ENCODE data around the gene OR10V1. TPM values are rescaled to one million over a fixed set of nuclear protein-coding genes. Genes with fewer than 3 reads are reported as not detected.

OR10V1 gene
- total RNA-seq, 1 donor from 2014 or later = not detected

DNA sequence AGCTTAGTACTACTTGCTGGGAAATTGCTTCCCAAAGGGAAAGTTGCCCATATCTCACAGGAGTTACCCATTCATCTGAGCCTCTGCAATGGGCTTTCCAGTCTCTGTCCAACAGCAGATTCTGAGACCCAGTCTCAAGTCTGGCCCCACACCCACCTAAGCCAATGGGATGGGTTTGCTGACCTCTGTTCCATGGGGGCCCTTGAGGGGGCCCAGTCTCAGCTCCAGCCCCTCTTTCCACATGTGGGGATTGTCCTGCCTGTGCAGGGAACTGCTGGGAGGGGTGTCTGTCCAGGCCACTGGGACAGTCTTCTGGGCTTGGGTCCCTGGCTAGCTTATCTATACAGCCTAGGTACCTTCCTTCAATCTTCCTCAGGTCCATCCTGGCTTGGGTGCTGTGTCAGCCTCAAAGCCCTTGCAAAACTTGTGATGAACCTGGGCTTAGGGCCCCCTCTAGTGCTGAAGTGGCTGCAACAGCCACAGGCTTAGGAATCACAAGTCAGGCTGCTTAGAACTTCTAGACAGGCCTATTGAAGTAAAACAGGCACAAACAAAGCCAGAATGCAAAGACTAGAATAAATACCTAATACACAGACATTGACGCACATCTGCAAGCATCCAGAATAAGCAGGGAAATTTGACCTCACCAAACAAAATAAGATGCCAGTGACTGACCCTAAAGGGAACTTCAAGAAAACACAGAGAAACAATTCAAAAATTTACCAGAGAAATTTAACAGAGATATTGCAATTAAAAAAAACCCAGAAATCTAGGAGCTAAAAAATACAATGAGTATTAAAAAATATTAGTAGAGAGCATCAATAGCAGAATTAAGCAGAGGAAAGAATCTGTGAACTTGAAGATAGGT is 33.1 kb downstream of the OR10V1 start:
- TF ChIP-seq, protein P1, sequence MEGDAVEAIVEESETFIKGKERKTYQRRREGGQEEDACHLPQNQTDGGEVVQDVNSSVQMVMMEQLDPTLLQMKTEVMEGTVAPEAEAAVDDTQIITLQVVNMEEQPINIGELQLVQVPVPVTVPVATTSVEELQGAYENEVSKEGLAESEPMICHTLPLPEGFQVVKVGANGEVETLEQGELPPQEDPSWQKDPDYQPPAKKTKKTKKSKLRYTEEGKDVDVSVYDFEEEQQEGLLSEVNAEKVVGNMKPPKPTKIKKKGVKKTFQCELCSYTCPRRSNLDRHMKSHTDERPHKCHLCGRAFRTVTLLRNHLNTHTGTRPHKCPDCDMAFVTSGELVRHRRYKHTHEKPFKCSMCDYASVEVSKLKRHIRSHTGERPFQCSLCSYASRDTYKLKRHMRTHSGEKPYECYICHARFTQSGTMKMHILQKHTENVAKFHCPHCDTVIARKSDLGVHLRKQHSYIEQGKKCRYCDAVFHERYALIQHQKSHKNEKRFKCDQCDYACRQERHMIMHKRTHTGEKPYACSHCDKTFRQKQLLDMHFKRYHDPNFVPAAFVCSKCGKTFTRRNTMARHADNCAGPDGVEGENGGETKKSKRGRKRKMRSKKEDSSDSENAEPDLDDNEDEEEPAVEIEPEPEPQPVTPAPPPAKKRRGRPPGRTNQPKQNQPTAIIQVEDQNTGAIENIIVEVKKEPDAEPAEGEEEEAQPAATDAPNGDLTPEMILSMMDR (IDR thresholded peaks at IDR 0.05) = peak; percentile 83
- no peaks in the 10 kb centered on the region for H3K4me1 Mint-ChIP-seq (ENCODE audit: unreplicated experiment)
- no peak overlapping the region for H3K27ac Mint-ChIP-seq (ENCODE audit: unreplicated experiment)
- DNase-seq (ENCODE audit: extremely low spot score, unreplicated experiment) = no peak
- H3K27me3 Mint-ChIP-seq (ENCODE audit: unreplicated experiment) = peaks cover 35% of the 10 kb centered on the region
- H3K4me3 Mint-ChIP-seq (ENCODE audit: unreplicated experiment) = no peak overlapping the region
- H3K9me3 Mint-ChIP-seq (ENCODE audit: unreplicated experiment) = peaks cover 8% of the 10 kb centered on the region
- no peaks in the 10 kb centered on the region for H3K36me3 Mint-ChIP-seq (ENCODE audit: unreplicated experiment)

DNA sequence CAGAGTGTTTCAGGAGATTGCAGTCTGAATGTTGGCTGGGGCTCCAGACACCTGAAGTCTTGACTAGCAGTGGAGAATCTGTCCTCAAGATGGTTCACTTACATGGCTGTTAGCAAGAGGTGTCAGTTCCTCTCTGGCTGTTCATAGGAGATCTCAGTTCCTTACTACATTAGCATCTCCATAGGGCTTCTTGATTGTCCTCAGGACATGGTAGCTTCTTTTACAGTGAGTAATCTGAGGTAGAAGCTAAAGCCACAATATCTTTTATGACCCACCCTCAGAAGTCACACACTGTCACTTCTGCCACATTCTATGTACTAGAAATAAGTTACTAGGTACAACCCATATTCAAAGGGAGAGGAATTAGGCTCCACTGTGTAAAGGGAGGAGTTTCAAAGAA is 34.3 kb downstream of the OR10V1 start:
- Mint-ChIP-seq H3K27ac (ENCODE audit: unreplicated experiment) (no peak overlapping the region), H3K9me3 (ENCODE audit: unreplicated experiment) (peaks cover 6% of the 10 kb centered on the region), H3K4me1 (ENCODE audit: unreplicated experiment) (no peaks in the 10 kb centered on the region), H3K36me3 (ENCODE audit: unreplicated experiment) (no peaks in the 10 kb centered on the region), H3K27me3 (ENCODE audit: unreplicated experiment) (peaks cover 28% of the 10 kb centered on the region), H3K4me3 (ENCODE audit: unreplicated experiment) (no peak overlapping the region)
- no peak for DNase-seq (ENCODE audit: extremely low spot score, unreplicated experiment)
- TF ChIP-seq, protein P1 (IDR thresholded peaks at IDR 0.05) = no peak

DNA sequence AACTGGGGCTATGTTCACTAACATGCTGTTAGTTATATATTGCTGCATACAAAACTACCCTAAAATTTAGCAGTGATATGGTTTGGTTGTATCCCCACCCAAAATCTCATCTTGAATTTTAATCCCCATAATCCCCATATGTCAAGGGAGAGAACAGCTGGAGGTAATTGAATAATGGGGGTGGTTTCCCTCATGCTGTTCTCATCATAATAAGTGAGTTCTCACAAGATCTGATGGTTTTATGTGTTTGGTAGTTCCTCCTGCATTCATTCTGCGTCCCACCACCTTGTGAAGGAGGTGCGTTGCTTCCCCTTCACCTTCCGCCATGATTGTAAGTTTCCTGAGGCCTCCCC is 34.9 kb downstream of the OR10V1 start:
- no peak overlapping the region for H3K4me3 Mint-ChIP-seq (ENCODE audit: unreplicated experiment)
- peaks cover 3% of the 10 kb centered on the region for H3K9me3 Mint-ChIP-seq (ENCODE audit: unreplicated experiment)
- no peak overlapping the region for H3K27ac Mint-ChIP-seq (ENCODE audit: unreplicated experiment)
- H3K27me3 Mint-ChIP-seq (ENCODE audit: unreplicated experiment) = peaks cover 26% of the 10 kb centered on the region
- DNase-seq (ENCODE audit: extremely low spot score, unreplicated experiment) = no peak
- H3K4me1 Mint-ChIP-seq (ENCODE audit: unreplicated experiment) = no peaks in the 10 kb centered on the region
- H3K36me3 Mint-ChIP-seq (ENCODE audit: unreplicated experiment) = no peaks in the 10 kb centered on the region
- TF ChIP-seq, protein P1 (IDR thresholded peaks at IDR 0.05) = no peak

DNA sequence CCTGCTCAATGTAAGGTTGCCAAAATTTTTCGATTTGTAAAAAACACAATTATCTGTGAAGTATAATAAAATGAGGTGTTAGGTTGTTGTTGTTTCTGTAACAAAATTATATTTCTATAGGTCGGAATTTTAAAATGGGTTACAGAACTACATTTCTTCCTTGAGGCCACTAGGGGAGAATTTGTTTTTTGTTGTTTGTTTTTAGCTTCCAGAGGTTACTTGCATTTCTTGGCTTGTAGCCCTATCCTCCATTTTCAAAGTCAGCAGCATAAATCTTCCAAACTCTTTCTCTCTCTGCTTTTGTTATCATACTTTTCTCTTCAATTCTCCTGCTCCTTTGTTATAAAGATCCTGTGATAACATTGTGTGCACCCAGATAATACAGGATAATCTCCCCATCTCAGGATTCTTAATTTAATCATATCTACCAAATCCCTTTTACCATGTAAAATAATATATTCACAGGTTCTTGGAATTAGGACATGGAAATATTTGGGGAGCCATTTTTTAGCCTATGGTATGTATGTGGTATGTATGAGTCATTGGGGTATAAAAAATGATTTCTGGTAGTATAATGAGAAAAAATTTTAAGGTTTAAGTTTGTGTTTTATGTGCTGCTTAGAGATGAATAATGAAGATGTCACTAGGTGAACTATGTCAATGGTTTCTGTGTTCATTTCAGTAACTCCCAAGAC is 35.4 kb downstream of the OR10V1 start:
- peaks cover 3% of the 10 kb centered on the region for H3K9me3 Mint-ChIP-seq (ENCODE audit: unreplicated experiment)
- no peak for DNase-seq (ENCODE audit: extremely low spot score, unreplicated experiment)
- no peak overlapping the region for H3K27ac Mint-ChIP-seq (ENCODE audit: unreplicated experiment)
- H3K4me3 Mint-ChIP-seq (ENCODE audit: unreplicated experiment) = no peak overlapping the region
- peaks cover 22% of the 10 kb centered on the region for H3K27me3 Mint-ChIP-seq (ENCODE audit: unreplicated experiment)
- no peaks in the 10 kb centered on the region for H3K4me1 Mint-ChIP-seq (ENCODE audit: unreplicated experiment)
- TF ChIP-seq, protein P1 (IDR thresholded peaks at IDR 0.05) = no peak
- H3K36me3 Mint-ChIP-seq (ENCODE audit: unreplicated experiment) = no peaks in the 10 kb centered on the region

DNA sequence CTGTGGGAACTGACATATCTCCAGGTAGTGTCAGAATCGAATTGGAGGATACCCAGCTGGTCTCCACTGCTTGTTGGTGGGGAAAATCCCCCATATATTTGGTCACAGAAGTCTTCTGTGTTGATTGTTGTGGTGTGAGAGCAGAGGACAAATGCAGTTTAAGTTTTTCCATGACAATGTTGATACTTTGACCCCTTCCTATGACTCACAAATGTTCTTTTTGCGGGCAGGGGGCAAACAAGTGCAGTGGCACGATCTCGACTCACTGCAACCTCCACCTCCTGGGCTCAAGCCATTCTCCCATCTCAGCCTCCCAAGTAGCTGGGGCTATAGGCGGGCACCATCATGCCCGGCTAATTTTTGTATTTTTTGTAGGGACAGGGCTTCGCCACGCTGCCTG is 37.4 kb downstream of the OR10V1 start:
- Mint-ChIP-seq H3K9me3 (ENCODE audit: unreplicated experiment) (peaks cover 3% of the 10 kb centered on the region), H3K27me3 (ENCODE audit: unreplicated experiment) (peaks cover 8% of the 10 kb centered on the region), H3K4me1 (ENCODE audit: unreplicated experiment) (no peaks in the 10 kb centered on the region), H3K27ac (ENCODE audit: unreplicated experiment) (no peak overlapping the region), H3K36me3 (ENCODE audit: unreplicated experiment) (no peaks in the 10 kb centered on the region), H3K4me3 (ENCODE audit: unreplicated experiment) (no peak overlapping the region)
- DNase-seq (ENCODE audit: extremely low spot score, unreplicated experiment) = no peak
- TF ChIP-seq, protein P1 (IDR thresholded peaks at IDR 0.05) = no peak
